Heart left ventricle (tissue), 16 donors: ENCODE measurements around the gene SNED1. TPM values are rescaled to one million over a fixed set of nuclear protein-coding genes. Genes with fewer than 3 reads are reported as not detected.

Experiments used
- ATAC-seq, 4 donors: fragments of 200-7000 bp; cut with Tn5 transposase; one replicate each; pipeline ENCODE4 v1.9.1; 2020 to 2022; ENCODE audit warnings: moderate library complexity in 4 of 4, mild to moderate bottlenecking in 3 of 4, moderate number of reproducible peaks in 1 of 4
- DNase-seq, 5 donors: peaks; one replicate each; pipeline ENCODE4 v3.0.0-alpha.2; 2020
- H3K27ac ChIP-seq, 12 donors: fragments of 200-600 bp; sonication (generic) in 4 of 12; one replicate each; pipeline versions ENCODE4 v1.5.0 to v1.8.0; 2016 to 2022; ENCODE audit warnings: mild to moderate bottlenecking in 2 of 12
- H3K27me3 ChIP-seq, 9 donors: fragments of 200-600 bp; sonication (generic) in 2 of 9; one replicate each; pipeline versions ENCODE4 v1.5.1 to v1.8.0; 2016 to 2022; ENCODE audit warnings: mild to moderate bottlenecking in 3 of 9
- H3K36me3 ChIP-seq, 9 donors: fragments of 200-600 bp; sonication (generic) in 2 of 9; one replicate each; pipeline versions ENCODE4 v1.5.0 to v1.8.0; 2018 to 2022; ENCODE audit warnings: mild to moderate bottlenecking in 2 of 9
- H3K4me1 ChIP-seq, 12 donors: fragments of 200-600 bp; sonication (generic) in 4 of 12; one replicate each; pipeline versions ENCODE4 v1.5.0 to v1.8.0; 2016 to 2022; ENCODE audit warnings: mild to moderate bottlenecking in 3 of 12
- H3K4me3 ChIP-seq, 12 donors: fragments of 200-600 bp; sonication (generic) in 4 of 12; one replicate each; pipeline versions ENCODE4 v1.5.0 to v1.8.0; 2017 to 2022; ENCODE audit warnings: mild to moderate bottlenecking in 9 of 12, moderate library complexity in 4 of 12
- H3K9me3 ChIP-seq, 12 donors: fragments of 200-600 bp; sonication (generic) in 4 of 12; one replicate each; pipeline versions ENCODE4 v1.5.0 to v1.8.0; 2016 to 2022; ENCODE audit warnings: mild to moderate bottlenecking in 1 of 12
- POLR2A ChIP-seq, 2 donors: fragments of 450-650 bp; IDR thresholded peaks; one replicate each; pipeline ENCODE4 v1.6.1; 2017; ENCODE audit warnings: antibody characterized with exemption in 2 of 2, mild to moderate bottlenecking in 2 of 2, moderate library complexity in 2 of 2
- WGBS, 4 donors: extraction: QIAGEN DNeasy Blood & Tissue Kit in 2 of 4; methylation state at CpG; one replicate each; pipeline versions ENCODE4 v1.1.5 to v1.1.7; 2013 to 2018; 5-methylcytosine and 5-hydroxymethylcytosine counted together
- intact Hi-C, 10 donors: fragments of 100-400 bp; cut with DNase I; formaldehyde crosslinking; loops; one replicate each; pipeline versions ENCODE4 v1.11.1 to v1.14.2; 2022
- polyA plus RNA-seq, 2 donors: library from polyadenylated mRNA; stranded (reverse); fragments of 200-250 nt; gene quantifications; one replicate each; pipeline ENCODE4 v1.2.3, GENCODE V29; 2013
- total RNA-seq, 9 donors: library from RNA; depleted of rRNA in 2 of 9; stranded (reverse); fragments of >200 nt in 2 of 9; fragmentation: NEBNext Ultra II Directional in 3 of 9; extraction: Animal tissue kit (Norgen Biotek cat#: 25700) in 3 of 9; gene quantifications; one replicate each; pipeline versions ENCODE4 v1.1.0 to v1.2.4, GENCODE V29; 2016 to 2023
- TF ChIP-seq, protein P1 (sequence below), 12 donors: fragments of 200-600 bp; sonication (generic) in 4 of 12; IDR thresholded peaks; one replicate each; pipeline versions ENCODE4 v1.5.0 to v1.8.0; 2018 to 2022; ENCODE audit warnings: antibody characterized with exemption in 12 of 12, mild to moderate bottlenecking in 5 of 12
- donor health status: ischemic (EF 13 %, LVEDD 7.1; RV severe dilation, severe dysfunction).
- donor health status: healthy with polysubstance abuse.
- donor health status: DM: no; HTN: yes; CAD: no.
- donor health status: DM: no; HTN: no; CAD: no.
- donor health status: ischemic (EF 25% LVEDD 6.9; RV normal size, moderate dysfunction).
- donor health status: ischemic (EF 25% LVEDD 5.7; RV mildly dilated, moderate dysfunction).
- donor health status: healthy.
- donor health status: DM: yes; HTN: yes; CAD: no.
- donor health status: ischemic (EF 35%, LVEDD 5.7; RV mildly dilated, moderate dysfunction).
- donor health status: nonischemic (EF 11% LVEDD 7.7; RV severe dilation, severe dysfunction).
- donor health status: DM: yes; HTN: yes; CAD: no.
- donor health status: PGD.
- donor health status: ischemic (EF 29% LVEDD 5.4; RV normal size, mild dysfunction).
- donor health status: nonischemic (EF 23%, LVEDD 6.1; RV moderate dilation, normal function).

SNED1 gene
- total and polyA plus RNA-seq, 11 donors: 3.1 to 14.7 (median 4.9) TPM

GRCh38 chr2:241003830-241004564 lies 5.6 kb downstream of the SNED1 start:
- WGBS, 4 donors: 87 to 100% (median 95%) methylated on average over 1 of the region's 1 CpG
- no peak overlapping the region for H3K27ac ChIP-seq
- ATAC-seq (no peak), DNase-seq (no peak)
- H3K4me1 ChIP-seq: peaks cover 0 to 21% (median 8%) of the 10 kb centered on the region in 12 donors
- peaks cover 0 to 33% (median 19%) of the 10 kb centered on the region in 12 donors for H3K9me3 ChIP-seq
- peaks cover 0 to 4% (median 0%) of the 10 kb centered on the region in 9 donors for H3K27me3 ChIP-seq
- intact Hi-C loops: no loop called here
- no peak for TF ChIP-seq POLR2A (IDR thresholded peaks at IDR 0.05)
- H3K36me3 ChIP-seq: peaks cover 0 to 14% (median 0%) of the 10 kb centered on the region in 9 donors
- no peak overlapping the region for H3K4me3 ChIP-seq

- intact Hi-C loops: no loop called here
- peaks cover 0 to 14% (median 0%) of the 10 kb centered on the region in 9 donors for H3K36me3 ChIP-seq
Observed at GRCh38 chr2:241005569-241005968, 7.2 kb downstream of the SNED1 start.

GRCh38 chr2:241006412-241006811 lies 8.0 kb downstream of the SNED1 start:
- H3K27ac ChIP-seq: no peak overlapping the region
- WGBS, 4 donors: 71 to 91% (median 89%) methylated on average over 3 of the region's 3 CpGs

More at GRCh38 chr2:241005569-241005968, 7.2 kb downstream of the SNED1 start:
- no peak overlapping the region for H3K27ac ChIP-seq
- WGBS, 4 donors: 78 to 98% (median 97%) methylated on average over 2 of the region's 2 CpGs
- H3K4me3 ChIP-seq: no peak overlapping the region
- no peak for ATAC-seq
- H3K27me3 ChIP-seq: no peaks in the 10 kb centered on the region
- peaks cover 0 to 33% (median 19%) of the 10 kb centered on the region in 12 donors for H3K9me3 ChIP-seq
- TF ChIP-seq POLR2A (IDR thresholded peaks at IDR 0.05): no peak
- H3K4me1 ChIP-seq: peaks cover 0 to 26% (median 15%) of the 10 kb centered on the region in 12 donors
- no peak for DNase-seq

DNA sequence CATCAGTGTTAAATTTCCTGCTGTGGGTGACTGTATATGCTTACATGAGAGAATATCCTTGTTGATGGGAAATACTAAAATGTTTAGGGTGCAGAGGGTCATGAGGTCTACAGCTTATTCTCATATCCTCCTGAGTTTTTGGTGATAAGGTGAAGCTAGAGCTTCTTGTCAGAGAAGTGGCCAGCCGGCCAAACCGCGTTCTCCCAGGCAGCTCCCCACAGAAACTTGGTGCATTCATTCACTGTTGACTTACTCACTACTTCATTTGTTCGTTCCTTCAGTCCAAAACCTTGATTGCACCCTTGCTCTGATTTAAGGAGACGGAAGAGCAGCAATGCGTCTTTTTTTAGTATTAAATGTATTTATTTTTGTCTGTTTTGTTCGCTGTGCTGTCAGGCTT lies 8.7 kb downstream of the SNED1 start:
- ATAC-seq (no peak), DNase-seq (no peak)
- TF ChIP-seq, protein P1, sequence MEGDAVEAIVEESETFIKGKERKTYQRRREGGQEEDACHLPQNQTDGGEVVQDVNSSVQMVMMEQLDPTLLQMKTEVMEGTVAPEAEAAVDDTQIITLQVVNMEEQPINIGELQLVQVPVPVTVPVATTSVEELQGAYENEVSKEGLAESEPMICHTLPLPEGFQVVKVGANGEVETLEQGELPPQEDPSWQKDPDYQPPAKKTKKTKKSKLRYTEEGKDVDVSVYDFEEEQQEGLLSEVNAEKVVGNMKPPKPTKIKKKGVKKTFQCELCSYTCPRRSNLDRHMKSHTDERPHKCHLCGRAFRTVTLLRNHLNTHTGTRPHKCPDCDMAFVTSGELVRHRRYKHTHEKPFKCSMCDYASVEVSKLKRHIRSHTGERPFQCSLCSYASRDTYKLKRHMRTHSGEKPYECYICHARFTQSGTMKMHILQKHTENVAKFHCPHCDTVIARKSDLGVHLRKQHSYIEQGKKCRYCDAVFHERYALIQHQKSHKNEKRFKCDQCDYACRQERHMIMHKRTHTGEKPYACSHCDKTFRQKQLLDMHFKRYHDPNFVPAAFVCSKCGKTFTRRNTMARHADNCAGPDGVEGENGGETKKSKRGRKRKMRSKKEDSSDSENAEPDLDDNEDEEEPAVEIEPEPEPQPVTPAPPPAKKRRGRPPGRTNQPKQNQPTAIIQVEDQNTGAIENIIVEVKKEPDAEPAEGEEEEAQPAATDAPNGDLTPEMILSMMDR (IDR thresholded peaks at IDR 0.05): no peak
- no peak for TF ChIP-seq POLR2A (IDR thresholded peaks at IDR 0.05)
- intact Hi-C loops: no loop called here
- no peak overlapping the region for H3K27ac ChIP-seq
- peaks cover 0 to 29% (median 16%) of the 10 kb centered on the region in 12 donors for H3K4me1 ChIP-seq
- no peaks in the 10 kb centered on the region for H3K27me3 ChIP-seq
- peaks cover 0 to 14% (median 0%) of the 10 kb centered on the region in 9 donors for H3K36me3 ChIP-seq
- peaks cover 0 to 33% (median 19%) of the 10 kb centered on the region in 12 donors for H3K9me3 ChIP-seq
- no peak overlapping the region for H3K4me3 ChIP-seq
- WGBS, 4 donors: 95 to 97% (median 95%) methylated on average over 7 of the region's 7 CpGs

More at GRCh38 chr2:241006412-241006811, 8.0 kb downstream of the SNED1 start:
- Histone ChIP-seq H3K27me3 (no peaks in the 10 kb centered on the region), H3K4me1 (peaks cover 0 to 29% (median 16%) of the 10 kb centered on the region in 12 donors), H3K4me3 (no peak overlapping the region), H3K9me3 (peaks cover 0 to 33% (median 19%) of the 10 kb centered on the region in 12 donors), H3K36me3 (peaks cover 0 to 14% (median 0%) of the 10 kb centered on the region in 9 donors)
- DNase-seq: no peak
- TF ChIP-seq POLR2A (IDR thresholded peaks at IDR 0.05): no peak
- TF ChIP-seq, protein P1 (IDR thresholded peaks at IDR 0.05): no peak
- intact Hi-C loops: no loop called here
- no peak for ATAC-seq
